GM12873 (cell line): ENCODE results near the gene TSPAN15.

Experiments used
- TF ChIP-seq, protein P1 (sequence below): IDR thresholded peaks from 2 replicates; pipeline ENCODE4 v1.5.1; 2012; ENCODE audit warnings: low read depth, mild to moderate bottlenecking, moderate library complexity, low read length, control low read depth; ENCODE audit not compliant: insufficient read depth; ENCODE audit errors: missing control alignments

The TSPAN15 gene

DNA sequence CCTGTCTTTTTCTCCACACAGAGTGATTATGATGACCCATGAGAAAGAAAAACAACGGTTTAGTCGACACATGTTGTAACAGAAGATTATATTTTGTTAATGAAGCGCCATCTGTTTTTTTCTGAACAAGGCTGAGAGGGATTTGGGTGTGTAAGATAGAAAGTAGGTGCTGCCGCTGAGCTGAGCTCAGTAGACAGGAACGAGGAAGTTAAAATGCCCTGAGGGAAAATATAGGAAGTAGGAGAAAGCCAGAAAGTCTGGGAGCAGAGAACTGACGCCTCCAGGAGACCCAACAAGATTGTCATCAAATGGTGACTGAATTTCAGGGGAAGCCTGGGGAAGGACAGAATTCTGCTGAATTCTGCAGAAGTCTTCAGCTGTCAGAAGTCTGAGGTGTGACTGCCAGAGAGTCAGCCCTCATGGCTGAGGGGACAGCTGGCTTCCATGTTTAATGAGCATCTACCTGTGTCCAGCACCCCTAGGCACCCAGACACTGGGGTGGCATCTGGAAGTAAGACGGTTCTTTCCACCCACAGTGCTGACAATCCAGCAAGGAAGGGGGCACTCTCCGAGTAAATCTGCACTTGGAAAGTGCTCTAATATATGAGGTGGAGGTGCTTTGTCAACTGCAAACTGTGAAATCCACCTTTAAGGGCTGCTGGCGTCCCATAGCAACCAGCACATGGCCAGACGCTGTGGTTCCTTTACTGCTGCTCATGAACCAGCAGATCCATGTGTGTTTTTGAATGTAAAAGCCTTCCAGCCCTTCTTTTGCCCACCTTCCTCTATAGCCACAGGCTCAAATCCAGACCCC is 12.5 kb upstream of the TSPAN15 start:
- TF ChIP-seq, protein P1, sequence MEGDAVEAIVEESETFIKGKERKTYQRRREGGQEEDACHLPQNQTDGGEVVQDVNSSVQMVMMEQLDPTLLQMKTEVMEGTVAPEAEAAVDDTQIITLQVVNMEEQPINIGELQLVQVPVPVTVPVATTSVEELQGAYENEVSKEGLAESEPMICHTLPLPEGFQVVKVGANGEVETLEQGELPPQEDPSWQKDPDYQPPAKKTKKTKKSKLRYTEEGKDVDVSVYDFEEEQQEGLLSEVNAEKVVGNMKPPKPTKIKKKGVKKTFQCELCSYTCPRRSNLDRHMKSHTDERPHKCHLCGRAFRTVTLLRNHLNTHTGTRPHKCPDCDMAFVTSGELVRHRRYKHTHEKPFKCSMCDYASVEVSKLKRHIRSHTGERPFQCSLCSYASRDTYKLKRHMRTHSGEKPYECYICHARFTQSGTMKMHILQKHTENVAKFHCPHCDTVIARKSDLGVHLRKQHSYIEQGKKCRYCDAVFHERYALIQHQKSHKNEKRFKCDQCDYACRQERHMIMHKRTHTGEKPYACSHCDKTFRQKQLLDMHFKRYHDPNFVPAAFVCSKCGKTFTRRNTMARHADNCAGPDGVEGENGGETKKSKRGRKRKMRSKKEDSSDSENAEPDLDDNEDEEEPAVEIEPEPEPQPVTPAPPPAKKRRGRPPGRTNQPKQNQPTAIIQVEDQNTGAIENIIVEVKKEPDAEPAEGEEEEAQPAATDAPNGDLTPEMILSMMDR, result no peak

DNA sequence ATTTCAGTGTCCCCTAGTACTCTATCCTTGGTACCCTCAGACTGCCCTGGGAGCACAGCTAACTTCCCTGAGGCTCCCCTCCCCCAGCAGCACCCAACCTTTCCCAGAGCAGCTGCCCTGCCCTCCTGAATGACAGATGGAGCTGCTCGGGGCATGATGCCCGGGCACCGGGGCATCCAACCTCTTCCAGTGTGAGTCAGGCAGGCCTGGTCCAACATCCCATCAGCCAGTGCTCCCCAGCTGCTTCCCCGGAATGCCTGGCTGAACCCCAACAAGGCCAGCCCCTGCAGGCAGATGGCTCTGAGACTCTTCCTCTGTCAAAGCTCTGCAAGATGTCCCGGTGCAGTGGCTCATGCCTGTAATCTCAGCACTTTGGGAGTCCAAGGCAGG is 11.9 kb upstream of the TSPAN15 start:
- TF ChIP-seq, protein P1, result no peak

DNA sequence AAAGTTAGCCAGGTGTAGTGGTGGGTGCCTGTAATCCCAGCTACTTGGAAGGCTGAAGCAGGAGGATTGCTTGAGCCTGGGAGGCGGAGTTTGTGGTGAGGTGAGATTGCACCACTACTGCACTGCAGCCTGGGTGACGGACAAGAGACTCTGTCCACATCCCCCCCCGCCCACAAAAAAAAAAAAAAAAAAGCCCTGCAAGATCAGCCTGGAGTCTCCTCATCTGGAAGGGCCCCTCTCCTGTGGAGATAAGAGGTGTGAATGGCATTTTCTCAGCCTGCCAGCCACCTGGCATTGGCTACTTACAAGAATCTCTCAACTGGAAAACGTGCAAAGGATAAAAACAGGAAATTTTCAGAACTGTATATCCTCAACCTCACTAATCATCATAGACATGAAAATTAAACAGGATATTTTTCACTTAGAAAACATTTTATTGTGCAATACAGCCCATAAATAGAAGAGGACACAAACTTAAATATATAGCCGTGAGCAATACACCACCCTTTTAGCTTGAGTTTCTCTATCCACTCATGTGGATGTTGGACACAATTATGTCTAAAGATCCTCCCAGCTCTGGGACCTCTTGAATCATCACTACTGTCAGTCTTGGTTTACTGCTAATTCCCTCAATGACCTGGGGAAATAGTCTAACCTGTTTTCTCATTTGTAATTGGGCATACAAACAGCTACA is 11.3 kb upstream of the TSPAN15 start:
- TF ChIP-seq, protein P1, result no peak

DNA sequence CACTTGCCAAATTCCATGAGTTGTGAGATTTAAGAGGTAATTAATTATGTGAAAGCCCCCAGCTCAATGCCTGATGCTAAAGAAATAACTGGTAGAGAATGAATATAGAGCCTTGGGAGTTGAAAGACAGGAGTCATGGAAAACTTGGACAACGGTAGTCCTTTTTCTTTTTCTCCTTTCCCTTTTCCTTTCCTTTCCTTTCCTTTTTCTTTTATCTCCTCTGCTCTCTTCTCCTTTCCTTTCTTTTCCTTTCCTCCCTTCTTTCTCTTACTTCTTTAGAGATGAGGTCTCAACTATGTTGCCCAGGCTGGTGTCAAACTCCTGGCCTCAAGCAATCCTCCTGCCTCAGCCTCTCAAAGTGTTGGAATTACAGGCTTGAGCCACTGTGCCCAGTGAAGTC is 7.9 kb upstream of the TSPAN15 start:
- TF ChIP-seq, protein P1, result no peak

DNA sequence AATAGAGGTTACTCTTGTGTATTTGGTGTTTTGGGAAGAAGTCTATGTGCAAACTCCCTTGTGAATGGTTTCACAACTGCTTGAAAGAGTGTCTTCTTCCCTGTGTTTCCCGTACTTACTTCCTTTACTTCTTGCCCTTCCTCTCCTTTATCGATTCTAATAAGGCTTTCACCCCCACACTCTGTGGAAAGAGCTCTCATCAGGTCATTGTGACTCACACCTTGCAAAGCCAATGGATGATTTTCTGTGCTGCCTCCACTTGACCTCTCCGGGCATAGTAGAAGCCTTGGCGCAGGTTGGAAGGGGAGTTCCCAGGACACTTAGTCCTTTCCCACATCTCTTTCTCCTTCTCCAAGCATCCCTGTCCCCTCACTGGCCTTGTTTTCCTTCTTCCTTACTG is 6.2 kb upstream of the TSPAN15 start:
- TF ChIP-seq, protein P1, result no peak

DNA sequence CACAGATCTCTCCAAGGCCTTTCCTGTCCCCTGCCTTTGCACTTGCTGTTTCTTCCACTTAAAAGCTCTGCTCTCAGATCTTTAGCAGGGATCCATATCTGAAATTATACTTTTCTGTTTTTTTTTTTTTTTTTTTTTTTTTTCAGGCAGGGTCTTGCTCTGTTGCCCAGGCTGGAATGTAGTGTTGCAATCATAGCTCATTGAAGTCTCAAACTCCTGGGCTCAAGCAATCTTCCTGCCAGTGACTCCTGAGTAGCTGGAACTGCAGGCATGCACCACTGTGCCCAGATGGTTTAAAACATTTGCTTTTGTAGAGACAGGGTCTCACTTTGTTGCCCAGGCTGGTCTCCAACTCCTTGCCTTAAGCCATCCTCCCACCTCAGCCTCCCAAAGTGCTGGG is 5.0 kb upstream of the TSPAN15 start:
- TF ChIP-seq, protein P1, result no peak

DNA sequence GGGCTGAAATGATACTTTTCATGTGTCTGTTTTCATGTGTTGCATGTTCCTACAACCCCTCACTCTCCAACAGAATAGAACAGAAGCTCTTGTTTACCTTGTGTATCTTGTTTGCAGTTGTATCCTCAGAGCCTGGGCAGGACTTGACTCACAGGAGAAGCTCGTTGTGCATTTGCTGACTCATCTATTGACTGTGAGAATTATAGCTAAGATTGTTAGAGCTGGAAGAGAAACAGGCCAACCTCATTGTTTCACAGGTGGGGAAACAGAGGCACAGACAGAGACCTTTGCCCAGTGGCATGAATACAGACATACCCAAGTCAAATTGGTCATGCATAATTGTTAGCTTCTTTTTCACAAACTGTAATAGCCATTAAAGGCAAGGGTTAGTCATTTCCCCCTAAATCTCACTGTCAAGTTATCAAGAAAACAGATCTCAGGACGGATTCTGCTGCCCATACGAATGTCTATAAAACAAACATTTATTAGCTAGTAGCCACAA is 4.6 kb upstream of the TSPAN15 start:
- TF ChIP-seq, protein P1, result no peak
